Astrocyte (in vitro differentiated cells and primary cell): ENCODE measurements around the gene MLPH.

Experiments used
- EZH2 ChIP-seq: IDR thresholded peaks from 2 replicates; pipeline ENCODE4 v1.6.1; 2012; ENCODE audit warnings: mild to moderate bottlenecking, low read length, inconsistent platforms; ENCODE audit not compliant: insufficient read depth
- TF ChIP-seq, protein P1 (sequence below): IDR thresholded peaks from 2 replicates; pipeline ENCODE4 v1.5.1; 2011; ENCODE audit warnings: low read depth, mild to moderate bottlenecking, inconsistent platforms, low read length, moderate library complexity; ENCODE audit not compliant: insufficient read depth

DNA sequence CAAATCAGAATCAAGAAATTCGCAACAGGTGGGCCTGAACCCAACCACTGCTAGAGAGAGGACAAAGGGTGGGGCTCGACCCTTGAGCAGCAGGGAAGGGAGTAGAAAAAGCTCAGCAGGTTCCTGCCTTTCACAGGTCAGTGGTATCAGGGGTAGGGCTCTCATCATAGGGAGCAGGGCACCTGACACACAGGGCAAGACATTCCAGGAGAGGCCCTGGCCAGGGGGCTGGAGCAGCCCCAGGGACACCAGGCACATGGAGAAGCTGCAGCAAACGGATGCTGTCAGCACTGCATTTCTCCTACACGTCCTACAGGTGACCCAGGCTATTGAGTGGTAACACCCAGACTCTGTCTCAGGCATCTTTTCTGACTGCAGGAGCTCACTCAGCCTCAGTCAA is 17.2 kb upstream of the MLPH start:
- TF ChIP-seq, protein P1, sequence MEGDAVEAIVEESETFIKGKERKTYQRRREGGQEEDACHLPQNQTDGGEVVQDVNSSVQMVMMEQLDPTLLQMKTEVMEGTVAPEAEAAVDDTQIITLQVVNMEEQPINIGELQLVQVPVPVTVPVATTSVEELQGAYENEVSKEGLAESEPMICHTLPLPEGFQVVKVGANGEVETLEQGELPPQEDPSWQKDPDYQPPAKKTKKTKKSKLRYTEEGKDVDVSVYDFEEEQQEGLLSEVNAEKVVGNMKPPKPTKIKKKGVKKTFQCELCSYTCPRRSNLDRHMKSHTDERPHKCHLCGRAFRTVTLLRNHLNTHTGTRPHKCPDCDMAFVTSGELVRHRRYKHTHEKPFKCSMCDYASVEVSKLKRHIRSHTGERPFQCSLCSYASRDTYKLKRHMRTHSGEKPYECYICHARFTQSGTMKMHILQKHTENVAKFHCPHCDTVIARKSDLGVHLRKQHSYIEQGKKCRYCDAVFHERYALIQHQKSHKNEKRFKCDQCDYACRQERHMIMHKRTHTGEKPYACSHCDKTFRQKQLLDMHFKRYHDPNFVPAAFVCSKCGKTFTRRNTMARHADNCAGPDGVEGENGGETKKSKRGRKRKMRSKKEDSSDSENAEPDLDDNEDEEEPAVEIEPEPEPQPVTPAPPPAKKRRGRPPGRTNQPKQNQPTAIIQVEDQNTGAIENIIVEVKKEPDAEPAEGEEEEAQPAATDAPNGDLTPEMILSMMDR: no peak
- no peak for TF ChIP-seq EZH2
